ENCODE data around the gene CIP2A.
A peak's percentile ranks its signal among the peaks of the same experiment; 100 is the strongest.

CIP2A gene

DNA sequence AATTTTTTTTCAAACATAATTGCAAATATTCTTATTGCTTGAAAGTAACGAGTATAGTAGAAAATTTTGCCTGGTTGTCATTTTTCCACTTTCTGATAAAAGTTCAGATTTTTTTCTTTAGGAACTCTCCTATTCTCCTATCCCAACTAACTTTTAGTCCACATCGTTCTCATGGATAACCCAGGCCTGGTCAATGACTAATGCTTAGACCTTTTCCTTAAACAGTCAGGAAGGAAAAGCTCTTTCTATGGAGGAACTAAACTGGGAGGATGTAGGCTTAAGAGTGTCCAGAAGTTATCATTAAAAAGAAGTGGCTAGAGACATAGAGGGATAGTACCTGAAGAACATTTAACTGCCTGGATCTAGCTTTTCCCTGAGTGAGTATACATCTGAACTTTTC lies 26.7 kb downstream of the CIP2A start:
- DNase-seq (ENCODE audit: low spot score) = no peak

DNA sequence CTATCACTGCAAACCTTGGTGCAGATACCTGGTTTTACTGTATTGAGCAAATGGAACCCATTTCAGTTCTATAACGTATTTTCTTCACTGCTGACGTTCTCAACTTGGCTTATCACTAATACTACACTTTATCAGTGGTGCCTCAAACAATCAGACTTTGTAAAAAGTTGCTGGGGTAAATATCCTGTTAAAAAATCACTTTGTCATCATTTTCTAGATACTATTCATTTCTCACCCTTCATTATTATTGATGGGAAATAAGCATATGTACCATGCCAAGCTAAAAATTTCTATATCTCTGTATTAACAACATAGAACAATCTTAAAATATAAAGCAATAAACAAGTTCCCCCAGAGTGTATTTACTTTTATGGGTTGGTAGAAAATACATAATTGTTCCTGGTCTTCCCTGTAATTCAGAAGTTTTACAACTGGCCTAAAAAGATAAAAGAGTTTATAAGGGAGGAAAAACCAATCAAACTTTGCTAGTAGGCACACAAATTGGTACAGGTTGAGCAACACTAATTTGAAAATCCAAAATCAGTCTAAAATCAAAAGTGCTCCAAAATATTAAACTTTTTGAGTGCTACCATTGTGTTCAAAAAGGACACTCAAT lies 33.2 kb downstream of the CIP2A start:
- no peak for DNase-seq (ENCODE audit: low spot score)

DNA sequence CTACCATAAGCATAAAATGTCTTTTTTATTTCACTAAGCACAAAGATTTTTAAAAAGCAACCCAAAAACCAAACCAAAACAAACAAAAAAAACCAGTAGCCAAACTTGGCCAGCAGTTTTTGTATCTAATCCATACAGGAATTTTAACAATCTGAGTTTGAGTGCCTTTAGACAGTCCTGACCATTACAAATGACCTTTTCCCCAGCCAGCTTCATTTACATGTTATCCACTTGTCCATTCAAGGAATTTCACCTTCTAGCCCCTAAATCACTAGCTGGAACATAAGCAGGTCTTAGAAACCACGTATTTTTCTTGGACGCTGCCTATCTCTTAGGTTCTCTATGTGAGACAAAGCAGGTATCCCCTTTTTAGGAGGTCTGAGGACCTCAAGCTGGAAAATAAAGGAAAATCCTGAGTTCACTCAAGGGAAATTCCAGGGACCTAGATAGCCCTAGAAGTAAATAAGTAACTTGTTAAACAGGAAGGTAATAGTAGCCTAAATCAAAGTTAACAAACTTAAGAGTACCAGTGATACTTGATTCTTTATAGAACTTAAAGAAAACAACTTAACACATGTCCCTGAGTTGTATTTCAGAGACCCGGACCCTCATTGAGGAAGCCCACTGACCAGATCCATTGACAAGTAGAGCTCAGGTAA lies 34.2 kb downstream of the CIP2A start:
- no peak for DNase-seq (ENCODE audit: low spot score)

DNA sequence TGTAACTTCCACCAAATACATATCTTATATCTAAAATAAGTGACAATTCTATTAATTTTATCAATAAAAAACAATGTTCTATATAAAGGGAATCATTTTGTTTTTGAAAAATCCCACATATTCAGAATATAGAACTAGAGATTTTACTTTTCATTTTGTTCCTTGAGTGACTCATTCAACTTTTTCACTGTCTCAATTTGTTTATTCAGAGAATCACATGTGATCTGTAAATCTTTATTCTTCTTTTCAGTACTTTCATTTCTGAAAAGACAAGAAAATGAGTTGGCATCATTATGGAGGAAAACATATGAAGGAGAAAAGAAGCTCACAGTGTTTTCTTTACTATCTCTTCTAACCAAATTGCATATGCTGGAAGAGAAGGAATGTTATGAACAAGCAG lies 35.0 kb downstream of the CIP2A start:
- DNase-seq (ENCODE audit: low spot score) = no peak

DNA sequence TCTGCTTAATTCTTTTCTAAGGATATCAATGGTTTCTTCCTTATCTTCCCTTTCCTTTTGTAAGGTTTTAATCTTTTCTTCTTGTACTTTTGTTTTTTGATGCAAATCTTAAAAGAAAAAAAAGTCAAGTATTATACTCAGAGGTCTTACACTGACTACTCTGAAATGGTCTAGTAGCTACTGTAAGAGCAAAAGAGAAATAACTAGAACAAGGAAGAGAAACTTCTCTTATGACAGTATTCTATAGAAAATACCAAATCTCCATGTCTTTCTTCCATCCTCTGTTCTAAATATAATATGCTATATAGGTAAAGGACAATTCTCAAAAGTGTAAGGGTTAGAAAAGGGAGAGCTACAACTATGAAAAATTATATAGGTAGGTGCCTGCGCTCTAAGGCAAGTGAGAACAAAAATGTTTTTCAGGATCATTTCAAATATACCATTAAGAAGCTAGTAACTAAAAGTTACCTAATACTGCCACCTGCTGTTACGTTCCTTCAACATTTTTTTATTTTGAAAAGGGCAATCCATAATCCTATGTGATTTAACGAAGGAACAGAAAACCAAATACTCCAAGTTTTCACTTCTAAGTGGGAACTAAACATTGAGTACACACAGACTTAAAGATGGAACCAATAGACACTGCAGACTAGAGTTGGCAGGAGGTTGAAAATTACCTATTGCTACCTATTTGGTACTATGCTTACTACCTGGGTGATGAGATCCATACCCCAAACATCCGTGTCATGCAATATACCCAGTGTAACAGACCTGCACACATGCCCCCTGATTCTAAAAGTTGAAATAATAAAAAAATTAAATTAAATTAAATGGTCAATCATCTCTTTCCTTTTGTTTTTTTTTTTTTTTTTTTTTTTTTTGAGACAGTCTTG lies 36.7 kb downstream of the CIP2A start:
- peak; percentile 27 for DNase-seq (ENCODE audit: low spot score)

DNA sequence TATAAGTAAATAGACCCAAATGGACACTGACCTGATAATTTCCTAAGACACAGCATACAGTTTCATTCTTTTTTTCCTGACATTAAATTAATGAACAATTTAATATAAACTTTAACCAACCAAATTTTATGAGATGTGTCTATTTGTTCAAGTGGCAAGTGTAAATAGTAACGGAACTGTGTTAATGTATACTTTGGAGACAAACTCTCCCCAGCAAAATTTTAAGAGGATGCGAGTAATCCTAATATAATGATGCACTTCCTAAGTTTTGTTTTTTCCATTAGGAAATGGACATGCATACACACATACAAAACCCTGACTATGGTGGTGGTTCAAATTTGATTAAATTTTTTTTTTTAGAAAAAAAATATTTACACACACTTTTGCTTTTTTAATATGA lies 40.4 kb downstream of the CIP2A start:
- no peak for DNase-seq (ENCODE audit: low spot score)

DNA sequence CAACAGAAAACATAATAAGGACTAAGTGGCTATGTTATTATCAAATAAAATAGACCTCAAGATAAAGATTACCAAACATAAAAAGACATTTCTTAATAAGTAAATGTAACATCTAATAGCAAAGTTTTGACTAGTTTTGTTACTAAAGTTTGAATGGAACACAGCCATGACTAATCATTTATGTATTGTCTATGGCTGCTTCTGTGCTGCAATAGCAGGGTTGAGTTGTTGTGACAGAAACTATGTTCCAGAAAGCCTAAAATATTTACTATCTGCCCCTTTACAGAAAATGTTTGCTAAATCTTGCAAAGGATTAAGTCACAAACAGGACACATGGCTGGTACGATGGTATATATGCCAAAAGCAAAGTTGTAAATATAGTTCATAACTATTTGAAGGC lies 40.9 kb downstream of the CIP2A start:
- DNase-seq (ENCODE audit: low spot score) = no peak

DNA sequence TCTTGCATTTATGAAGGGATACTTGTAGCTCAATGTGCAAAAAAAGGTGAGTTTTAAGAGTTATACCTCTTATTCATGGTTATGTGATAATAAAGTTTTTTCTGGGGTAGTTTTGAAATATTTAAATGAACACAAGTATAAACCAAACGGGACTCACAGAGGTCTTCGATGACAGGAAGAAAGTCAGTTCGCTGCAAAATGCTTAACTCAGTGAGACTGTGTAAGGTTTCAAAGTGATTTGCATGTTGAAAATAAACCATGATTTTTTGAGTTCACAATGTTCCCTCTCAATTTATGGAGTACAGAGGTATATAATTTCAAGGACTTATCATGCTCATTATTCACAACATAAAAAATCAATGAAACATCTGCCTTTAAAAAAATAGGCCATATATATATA lies 42.5 kb downstream of the CIP2A start:
- no peak for DNase-seq (ENCODE audit: low spot score)

DNA sequence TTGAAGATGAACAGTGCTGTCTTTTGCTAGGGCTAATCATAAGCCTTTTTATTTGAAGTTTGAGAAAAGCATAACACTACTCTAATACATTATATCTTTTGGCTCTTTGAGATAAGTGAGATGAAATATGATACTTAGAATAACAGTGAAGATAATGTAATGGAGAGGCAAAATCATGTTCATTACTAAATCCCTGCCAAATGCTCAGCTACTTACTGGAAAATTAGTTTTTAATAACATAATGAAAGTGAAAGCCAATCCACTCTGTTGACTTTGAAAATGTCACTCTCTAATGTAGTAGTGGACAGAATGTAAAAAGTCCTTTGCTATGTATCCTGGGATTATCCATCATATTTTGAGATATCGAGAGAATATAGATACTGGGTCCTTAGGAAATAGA lies 43.0 kb downstream of the CIP2A start:
- DNase-seq (ENCODE audit: low spot score) = no peak

DNA sequence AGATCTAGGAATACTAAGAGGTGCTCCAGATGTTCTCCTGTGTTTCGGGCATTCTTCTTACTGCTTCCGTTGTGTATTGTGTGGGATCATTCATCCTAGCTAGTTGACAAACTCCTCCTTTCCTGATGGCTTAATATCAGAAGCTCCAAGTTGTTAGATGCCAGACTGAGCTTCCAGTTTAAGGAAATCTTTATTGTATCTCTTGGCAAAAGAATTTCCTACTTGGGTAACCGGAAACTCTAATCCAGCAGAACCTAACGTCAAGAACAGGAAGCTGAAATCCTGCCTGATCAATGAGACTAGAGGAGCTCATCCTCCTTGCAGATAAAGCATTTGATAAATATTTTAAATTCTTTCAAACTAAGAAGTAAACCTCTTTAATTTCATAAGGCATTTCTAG lies 51.2 kb downstream of the CIP2A start:
- no peak for DNase-seq (ENCODE audit: low spot score)

DNA sequence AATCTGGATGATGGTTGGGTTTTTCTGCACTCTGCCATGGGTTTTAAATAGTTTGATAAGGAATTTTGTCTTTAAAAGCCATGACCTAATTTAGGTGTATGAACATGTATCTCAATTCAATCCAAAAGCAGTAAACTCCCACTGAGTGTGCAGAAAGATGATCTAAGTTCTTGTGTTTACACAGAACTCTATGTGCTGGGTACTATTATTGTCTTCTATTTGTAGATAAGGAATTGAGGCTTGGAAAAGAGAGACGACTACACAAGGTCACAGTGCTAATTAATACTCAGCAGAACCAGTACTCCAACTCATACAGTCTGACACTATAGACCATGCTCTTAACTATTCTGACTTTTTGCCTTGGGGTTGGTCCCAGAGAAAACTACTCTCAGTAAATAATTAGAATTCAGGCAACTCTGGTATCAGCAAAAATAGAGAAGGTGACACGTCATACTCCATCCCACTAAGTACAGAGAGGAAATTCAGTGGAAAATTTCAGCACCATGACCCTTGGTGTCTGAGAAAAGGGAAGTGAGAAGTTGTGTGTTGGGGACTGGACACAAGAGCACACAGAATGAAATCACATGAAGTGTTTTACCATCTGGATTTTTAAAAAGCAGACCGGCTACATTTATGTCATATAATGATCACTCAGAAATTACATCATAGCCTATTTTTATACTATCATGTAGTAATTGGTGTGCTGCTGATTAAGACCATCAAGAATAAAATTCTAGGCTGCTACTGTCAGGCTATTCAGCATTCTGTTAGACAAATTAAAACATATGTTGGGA lies 60.6 kb downstream of the CIP2A start:
- no peak for DNase-seq (ENCODE audit: low spot score)

DNA sequence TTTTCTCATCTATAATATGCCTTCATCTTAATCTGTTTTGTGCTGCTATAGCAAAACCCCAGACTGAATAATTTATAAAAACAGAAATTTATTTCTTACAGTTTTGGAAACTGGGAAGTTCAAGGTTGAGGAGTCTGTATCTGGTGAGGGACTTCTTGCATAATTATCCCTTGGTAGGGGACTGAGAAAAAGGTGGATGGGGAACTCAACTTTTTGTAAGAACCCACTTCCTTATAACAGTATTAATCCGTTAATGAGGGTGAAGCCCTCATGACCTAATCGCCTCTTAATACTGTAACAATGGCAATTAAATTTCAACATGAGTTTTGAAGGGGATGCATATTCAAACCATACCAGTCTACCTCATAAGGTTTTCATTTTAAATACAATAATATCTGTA lies 61.4 kb downstream of the CIP2A start:
- no peak for DNase-seq (ENCODE audit: low spot score)

DNA sequence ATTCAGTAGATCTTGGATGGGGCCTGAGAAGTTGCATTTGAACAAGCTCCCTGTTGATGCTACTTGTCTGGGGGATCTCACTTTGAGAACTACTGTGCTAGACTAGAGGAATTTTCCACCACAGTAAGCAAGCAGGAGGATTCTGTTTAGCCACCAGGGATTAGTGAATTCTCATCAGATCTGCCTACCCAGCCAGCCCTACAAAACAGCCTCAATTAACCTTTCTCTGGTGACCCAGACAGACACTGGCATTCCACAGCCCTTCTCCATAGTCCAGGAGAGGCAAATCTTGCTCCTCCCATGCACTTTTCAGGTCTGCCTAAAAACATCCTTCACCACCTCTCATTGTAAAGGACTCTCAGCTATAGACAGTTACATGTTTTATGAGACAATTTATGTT lies 62.1 kb downstream of the CIP2A start:
- no peak for DNase-seq (ENCODE audit: low spot score)

DNA sequence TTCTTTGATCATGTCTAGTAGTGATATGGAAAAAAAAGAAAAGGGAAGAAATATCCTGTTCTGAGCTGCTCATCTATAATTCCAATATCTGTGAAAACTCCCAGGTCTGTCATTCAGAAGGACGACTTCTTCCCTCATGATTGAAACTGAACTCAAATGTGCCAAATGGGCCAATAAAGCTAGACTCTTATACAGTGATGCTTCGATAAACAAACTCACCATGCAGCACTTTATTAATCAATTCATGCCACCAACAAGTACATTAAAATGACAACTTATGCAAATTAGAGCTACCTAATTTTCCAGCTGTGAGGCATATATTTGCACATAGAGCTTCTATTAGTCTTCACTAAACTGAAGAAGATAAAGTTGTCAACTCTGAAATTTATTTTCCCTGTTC lies 63.3 kb downstream of the CIP2A start:
- DNase-seq (ENCODE audit: low spot score) = no peak

DNA sequence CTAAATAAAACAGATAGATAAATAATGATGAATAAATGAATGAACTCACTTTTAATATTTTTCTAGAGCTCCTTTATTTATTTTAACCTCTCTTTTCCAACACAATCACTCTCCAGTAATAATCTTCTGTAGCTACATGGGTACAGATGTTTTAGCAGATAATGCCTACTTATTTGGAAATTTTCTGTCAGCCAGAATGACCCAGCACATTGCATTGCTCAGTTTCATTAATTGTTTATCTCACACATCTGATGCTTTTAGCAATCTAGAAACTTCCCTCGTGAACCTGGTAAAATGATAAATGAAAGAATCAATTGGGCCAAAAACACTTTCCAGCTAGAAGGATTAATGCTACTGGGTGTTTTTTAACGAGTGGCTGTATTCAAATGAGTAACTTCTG lies 64.0 kb downstream of the CIP2A start:
- DNase-seq (ENCODE audit: low spot score) = no peak

DNA sequence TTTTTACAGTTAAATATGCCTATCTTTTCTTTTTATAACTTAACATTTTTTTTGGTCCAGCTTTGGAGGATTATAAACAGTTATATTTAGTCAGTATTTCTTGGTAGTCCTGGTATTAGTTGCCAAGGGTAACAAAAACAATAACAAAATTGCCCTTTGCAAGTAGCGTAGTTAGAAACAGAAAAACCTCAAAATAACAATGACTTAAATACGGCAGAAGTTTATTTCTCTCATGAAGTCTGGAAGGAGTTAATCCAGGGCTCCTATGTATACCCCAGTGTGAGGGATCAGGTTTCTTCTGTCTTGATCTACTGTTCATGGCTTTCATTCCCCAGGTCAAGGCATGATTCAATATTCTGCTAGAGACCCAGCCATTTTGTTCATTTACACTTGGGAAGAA lies 64.7 kb downstream of the CIP2A start:
- no peak for DNase-seq (ENCODE audit: low spot score)

DNA sequence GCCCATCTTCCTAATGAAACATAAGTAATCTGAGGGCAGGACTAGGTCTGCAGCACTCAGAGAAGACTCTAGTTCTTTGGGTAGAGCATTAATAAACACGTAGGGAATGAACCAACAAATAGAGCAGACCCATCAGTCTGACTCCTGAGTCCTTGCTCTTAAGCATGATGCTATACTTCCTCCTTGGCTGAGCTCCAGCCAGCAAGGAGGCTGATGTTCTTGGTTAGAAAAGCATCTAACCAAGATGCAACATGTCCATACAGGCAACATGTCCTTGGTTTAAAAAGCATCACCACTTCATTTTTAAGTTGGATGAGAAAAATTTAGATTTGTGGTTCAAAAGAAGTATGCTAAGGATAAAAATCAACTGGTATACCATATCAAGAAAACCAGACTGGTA lies 70.3 kb downstream of the CIP2A start:
- DNase-seq (ENCODE audit: low spot score) = no peak

DNA sequence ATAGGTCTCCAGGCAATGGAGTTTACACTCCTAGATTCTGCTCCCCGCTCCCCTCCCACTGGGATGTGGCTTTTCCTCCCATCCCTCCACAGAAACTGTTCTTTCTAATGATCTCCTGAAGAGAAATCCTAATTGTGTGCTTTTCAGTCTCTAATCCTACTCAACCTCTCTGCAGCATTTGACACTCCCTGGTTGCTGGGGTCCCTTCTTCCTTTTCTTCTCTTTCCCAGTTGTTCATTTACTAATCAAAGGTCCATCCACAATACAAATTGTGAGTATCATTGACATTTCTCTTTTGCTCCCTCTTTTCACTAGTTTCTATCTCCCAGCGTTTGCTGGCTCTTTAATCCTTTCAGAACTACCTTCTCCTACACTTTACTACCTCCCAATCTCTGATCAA lies 72.4 kb downstream of the CIP2A start:
- DNase-seq (ENCODE audit: low spot score) = no peak

DNA sequence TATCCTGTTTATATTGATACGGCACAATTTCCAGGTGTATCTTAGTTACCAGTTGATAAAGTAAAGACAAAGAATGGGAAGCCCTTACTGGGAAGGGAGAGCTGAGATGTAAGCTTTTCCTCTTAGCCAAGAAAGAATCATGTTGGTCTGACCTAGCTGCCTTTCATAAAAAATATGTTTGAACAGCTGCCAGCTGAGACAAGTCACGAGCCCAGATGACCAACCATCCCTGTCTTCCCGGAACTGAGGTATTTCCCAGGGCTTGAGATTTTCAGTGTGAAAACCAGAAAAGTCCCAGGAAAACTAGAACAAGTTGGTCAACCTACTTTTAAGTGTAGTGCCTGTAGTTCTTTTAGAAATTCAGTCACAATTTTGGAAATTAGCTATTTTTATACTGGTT lies 75.3 kb downstream of the CIP2A start:
- no peak for DNase-seq (ENCODE audit: low spot score)

DNA sequence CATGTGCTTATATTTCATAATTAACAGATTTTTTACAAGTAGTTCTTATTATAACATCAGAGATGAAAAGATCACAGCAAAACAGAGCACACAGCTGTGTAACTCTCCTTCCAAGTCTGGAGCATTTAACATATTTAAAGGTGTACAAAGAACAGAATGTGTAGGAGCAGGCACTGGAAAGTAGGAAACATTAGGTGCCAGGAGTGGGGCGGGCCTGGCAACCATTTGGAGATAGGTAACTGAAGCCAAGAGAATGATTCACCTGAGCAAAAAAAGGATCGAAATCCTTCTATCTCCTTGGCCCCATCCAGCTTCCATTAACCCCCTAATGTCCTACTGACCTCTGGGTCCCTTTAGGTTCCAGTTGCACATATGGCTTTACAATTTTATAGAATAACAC lies 76.6 kb downstream of the CIP2A start:
- no peak for DNase-seq (ENCODE audit: low spot score)

DNA sequence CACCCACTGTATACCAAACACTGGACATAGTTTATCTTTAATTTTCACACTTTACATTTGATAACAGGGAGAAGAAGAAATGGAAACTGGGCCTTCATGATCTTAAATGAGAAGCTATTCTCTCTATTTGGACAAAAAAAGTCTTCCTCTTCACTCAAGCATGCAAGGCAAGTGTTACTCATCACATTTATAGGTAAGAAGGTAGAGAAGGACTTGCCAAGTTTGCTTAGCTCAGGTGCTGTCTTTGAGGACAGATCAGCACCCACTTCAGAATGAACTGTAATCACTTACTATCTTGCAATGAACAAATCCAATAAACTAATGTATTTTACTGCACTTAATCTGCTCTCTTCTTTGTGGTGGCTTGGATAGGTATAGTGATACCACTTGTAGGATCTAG lies 77.7 kb downstream of the CIP2A start:
- no peak for DNase-seq (ENCODE audit: low spot score)

DNA sequence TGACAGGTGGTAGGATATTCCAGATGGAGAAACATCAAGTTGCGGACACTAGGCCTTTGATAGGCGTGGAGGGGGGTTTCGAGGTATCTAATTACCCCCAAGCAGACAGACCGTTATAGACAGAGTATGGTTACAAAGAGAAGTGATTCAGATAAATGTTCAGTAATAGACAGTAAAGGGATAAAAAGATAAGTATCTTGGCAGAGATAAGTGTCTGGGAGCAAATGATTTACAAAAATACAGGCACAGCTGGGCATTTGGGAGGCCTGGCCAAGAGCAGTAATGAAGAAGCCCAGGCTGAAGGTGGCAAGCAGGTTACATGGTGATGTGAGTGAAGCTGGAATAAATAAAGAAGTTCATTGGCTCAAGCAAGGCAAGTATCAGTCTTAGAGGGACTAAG lies 78.2 kb downstream of the CIP2A start:
- no peak for DNase-seq (ENCODE audit: low spot score)

DNA sequence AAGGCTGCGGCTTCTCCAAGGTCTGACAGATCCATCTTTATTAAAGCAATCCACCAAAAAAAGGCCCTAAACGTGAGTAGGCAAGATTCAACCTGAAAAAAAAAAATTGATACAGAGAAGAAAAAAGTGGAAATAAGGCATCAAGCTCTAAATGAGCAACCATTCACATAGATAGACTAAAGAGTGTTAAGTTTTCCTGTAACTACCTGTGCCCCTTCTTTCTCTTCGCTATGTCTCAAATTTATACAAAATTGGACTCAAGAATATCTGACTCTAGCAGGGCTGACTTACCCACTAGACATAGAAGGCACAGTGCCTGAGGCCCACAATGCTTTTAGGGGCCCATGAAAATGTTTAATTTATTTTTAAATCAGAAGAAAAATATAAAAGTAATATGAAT lies 78.7 kb downstream of the CIP2A start, which contains the start of gene MYH15:
TSS of gene MYH15 (minus strand) at position 101 of the 400 bp plus-strand sequence. CDS start at position 35, 66 bp downstream.
- DNase-seq (ENCODE audit: low spot score) = no peak
